Measurements from ENCODE around the gene GRK4.

DNA sequence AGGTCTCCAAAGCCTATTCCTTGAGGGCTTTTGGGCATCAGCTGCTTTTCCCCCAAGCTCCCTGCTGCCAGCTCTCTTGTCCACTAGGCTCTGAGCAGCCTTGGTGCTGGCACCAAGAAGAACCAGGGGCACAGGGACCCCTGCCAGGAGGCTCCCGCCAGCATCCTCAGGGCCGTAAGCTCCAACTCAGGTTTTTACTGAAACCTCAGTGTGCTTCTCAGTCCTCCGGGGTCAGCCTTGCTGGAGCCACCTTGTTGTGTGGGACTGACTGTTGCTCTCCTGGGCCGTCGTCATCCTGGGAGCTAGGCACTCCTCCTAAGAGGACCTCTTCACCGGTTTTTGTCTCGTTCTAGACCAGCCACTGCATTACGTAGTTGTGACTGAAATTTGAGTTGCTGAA lies 39.1 kb upstream of the GRK4 start:
- no peak for TF ChIP-seq CREB1 (IDR thresholded peaks at IDR 0.05; ENCODE audit: low read depth)
- no peak for TF ChIP-seq FOXM1 (IDR thresholded peaks at IDR 0.05; ENCODE audit: borderline replicate concordance, low read depth)
- TF ChIP-seq, protein P1, sequence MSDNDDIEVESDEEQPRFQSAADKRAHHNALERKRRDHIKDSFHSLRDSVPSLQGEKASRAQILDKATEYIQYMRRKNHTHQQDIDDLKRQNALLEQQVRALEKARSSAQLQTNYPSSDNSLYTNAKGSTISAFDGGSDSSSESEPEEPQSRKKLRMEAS (IDR thresholded peaks at IDR 0.05), result no peak
- no peak for TF ChIP-seq EP300 (IDR thresholded peaks at IDR 0.05; ENCODE audit: borderline replicate concordance)
- TF ChIP-seq, protein P2, sequence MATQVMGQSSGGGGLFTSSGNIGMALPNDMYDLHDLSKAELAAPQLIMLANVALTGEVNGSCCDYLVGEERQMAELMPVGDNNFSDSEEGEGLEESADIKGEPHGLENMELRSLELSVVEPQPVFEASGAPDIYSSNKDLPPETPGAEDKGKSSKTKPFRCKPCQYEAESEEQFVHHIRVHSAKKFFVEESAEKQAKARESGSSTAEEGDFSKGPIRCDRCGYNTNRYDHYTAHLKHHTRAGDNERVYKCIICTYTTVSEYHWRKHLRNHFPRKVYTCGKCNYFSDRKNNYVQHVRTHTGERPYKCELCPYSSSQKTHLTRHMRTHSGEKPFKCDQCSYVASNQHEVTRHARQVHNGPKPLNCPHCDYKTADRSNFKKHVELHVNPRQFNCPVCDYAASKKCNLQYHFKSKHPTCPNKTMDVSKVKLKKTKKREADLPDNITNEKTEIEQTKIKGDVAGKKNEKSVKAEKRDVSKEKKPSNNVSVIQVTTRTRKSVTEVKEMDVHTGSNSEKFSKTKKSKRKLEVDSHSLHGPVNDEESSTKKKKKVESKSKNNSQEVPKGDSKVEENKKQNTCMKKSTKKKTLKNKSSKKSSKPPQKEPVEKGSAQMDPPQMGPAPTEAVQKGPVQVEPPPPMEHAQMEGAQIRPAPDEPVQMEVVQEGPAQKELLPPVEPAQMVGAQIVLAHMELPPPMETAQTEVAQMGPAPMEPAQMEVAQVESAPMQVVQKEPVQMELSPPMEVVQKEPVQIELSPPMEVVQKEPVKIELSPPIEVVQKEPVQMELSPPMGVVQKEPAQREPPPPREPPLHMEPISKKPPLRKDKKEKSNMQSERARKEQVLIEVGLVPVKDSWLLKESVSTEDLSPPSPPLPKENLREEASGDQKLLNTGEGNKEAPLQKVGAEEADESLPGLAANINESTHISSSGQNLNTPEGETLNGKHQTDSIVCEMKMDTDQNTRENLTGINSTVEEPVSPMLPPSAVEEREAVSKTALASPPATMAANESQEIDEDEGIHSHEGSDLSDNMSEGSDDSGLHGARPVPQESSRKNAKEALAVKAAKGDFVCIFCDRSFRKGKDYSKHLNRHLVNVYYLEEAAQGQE (IDR thresholded peaks at IDR 0.05; ENCODE audit: low read depth), result no peak
- no peak for TF ChIP-seq CEBPB (IDR thresholded peaks at IDR 0.05)
- TF ChIP-seq RAD21 (IDR thresholded peaks at IDR 0.05; ENCODE audit: low read depth), result no peak
- no peak for TF ChIP-seq EGR1 (IDR thresholded peaks at IDR 0.05)
- TF ChIP-seq TCF12 (IDR thresholded peaks at IDR 0.05; ENCODE audit: low read depth), result no peak

Data from Ishikawa (cell line).